Kidney epithelial cell (primary cell): ENCODE data around the gene MAJIN. TPM values are rescaled to one million over a fixed set of nuclear protein-coding genes. Genes with fewer than 3 reads are reported as not detected.

ENCODE experiments used
- DNase-seq: peaks from one replicate; pipeline ENCODE4 v3.0.0-alpha.2; 2010; ENCODE audit warnings: low read depth
- H3K27me3 ChIP-seq: 2 replicates; pipeline ENCODE4 v1.6.0; 2011; ENCODE audit warnings: low read length; ENCODE audit not compliant: control insufficient read depth, insufficient read depth
- H3K36me3 ChIP-seq: 2 replicates; pipeline ENCODE4 v1.5.1; 2011; ENCODE audit warnings: low read length; ENCODE audit not compliant: control insufficient read depth, insufficient read depth
- H3K4me3 ChIP-seq: 2 replicates; pipeline ENCODE4 v1.5.1; 2011; ENCODE audit warnings: low read depth, mild to moderate bottlenecking, control low read depth, low read length
- CTCF ChIP-seq: IDR thresholded peaks from 2 replicates; pipeline ENCODE4 v1.5.1; 2011; ENCODE audit warnings: mild to moderate bottlenecking, moderate library complexity, low read length, control low read depth, inconsistent platforms; ENCODE audit not compliant: insufficient read depth, poor library complexity, severe bottlenecking
- total RNA-seq: library from RNA; depleted of rRNA; stranded (reverse); fragments of >200 nt; gene quantifications from 2 replicates; pipeline ENCODE4 v1.2.3, GENCODE V29; 2015

The MAJIN gene
- total RNA-seq, 1 donor from 2014 or later: 0.17 TPM

DNA sequence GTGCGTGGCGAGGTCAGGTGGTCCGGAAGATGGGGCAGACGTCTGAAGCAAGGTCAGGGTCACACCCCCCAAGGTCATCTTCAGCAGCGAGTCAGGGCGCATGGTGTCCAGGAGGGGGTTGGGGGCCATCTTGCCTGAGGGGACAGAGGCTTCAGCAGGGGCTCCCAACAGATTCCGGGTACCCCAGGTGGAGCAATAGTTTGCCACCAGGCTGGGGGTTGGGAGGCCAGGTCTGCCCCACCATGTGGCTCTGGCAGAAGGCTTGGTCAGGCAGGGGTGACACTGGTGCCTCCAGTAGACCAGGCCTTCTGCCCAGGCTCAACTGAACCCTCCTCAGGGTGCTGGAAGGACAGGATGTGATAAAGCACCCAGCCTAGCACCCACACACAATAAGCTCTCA, 60.8 kb downstream of the MAJIN start:
- no peaks in the 10 kb centered on the region for H3K27me3 ChIP-seq
- H3K4me3 ChIP-seq: no peak overlapping the region
- TF ChIP-seq CTCF: no peak
- H3K36me3 ChIP-seq: peaks cover 1% of the 10 kb centered on the region
- DNase-seq: no peak

DNA sequence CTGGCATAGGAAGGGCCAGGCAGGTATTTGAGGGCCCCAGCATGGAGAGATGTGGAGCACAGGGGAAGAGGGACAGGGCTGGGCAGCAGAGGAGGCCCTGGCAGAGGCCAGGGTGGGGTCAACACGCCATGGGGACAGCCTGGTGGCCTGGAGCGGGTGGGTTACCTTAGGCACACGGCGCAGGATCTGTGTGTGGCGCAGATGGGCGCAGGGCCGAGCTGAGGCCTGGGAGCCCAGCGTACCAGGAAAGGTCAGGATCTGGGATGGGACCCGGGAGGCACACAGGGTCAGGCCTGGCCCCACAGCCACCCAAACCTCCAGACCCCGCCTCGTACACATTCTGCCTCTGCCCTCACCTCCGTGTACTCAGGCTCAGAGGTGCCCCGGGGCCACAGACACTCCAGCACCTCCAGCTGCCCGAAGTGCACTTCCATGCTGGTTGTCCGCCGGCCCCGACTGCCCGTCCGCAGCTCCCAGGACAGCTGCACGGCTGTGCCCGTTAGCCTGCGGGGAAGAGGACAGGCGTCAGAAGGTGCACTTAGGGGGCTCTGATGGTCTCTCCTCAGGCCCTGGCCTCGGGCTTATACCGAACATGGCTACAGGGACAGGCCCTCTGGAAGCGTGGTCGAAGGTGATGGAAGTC, 61.3 kb downstream of the MAJIN start:
- no peak overlapping the region for H3K4me3 ChIP-seq
- TF ChIP-seq CTCF: no peak
- no peak for DNase-seq
- H3K36me3 ChIP-seq: peaks cover 1% of the 10 kb centered on the region
- H3K27me3 ChIP-seq: no peaks in the 10 kb centered on the region

DNA sequence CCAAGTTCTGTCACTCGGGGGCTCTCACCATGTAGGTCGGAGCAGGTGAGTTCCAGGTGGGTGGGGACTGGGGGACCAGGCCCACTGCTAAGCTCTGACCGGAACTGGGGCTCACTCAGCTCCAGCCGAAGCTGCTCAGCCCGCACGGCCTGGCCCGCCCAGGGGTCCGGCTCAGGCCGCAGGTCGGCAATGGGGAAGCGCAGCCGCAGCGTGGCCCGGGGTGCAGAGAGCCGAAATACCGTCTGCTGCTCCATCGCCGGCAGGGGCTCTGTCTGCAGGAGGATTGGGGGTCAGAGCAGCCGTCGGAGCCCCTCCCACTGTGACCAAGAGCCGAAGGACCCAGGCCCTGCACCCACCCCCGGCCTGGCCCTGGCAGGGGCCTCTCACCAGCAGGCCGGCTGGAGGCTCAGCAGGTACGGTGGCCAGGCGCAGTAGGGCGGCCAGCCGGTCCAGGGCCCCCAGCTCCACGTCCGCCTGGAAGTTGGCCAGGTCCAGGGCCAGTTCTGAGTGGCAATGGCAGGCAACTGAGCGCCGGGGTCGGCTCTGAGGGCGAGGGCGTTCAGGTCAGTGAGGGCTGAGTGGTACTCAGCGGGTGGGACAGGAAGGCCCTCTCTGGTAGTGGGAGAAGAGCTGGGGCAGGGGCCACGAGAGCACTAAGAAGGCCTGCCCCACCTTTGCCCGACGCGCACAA, 62.1 kb downstream of the MAJIN start:
- TF ChIP-seq CTCF: no peak
- Histone ChIP-seq H3K27me3 (no peaks in the 10 kb centered on the region), H3K36me3 (peaks cover 1% of the 10 kb centered on the region), H3K4me3 (no peak overlapping the region)
- DNase-seq: no peak

- Histone ChIP-seq H3K4me3 (no peak overlapping the region), H3K27me3 (no peaks in the 10 kb centered on the region), H3K36me3 (peaks cover 1% of the 10 kb centered on the region)
- no peak for TF ChIP-seq CTCF
- no peak for DNase-seq
Measured at GRCh38 chr11:64908766-64909165, 63.1 kb downstream of the MAJIN start.

DNA sequence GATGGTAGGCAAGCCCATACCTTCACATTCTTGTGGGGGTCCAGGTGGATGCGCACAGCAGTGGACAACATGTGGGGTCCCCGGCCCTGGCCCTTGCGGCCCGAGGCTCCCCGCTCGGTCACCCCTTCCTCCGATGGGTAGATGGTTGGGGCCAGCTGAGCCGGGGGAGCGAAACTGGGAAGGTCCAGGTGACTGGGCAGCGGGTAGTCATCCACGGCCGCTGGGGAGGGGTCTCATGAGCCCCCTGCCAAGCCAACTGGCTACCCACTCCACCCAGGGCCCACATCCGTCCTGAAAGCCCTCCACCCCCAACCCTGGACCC, 65.6 kb downstream of the MAJIN start:
- Histone ChIP-seq H3K36me3 (no peaks in the 10 kb centered on the region), H3K27me3 (no peaks in the 10 kb centered on the region), H3K4me3 (no peak overlapping the region)
- DNase-seq: no peak
- no peak for TF ChIP-seq CTCF
